Activated naive CD4-positive, alpha-beta T cell treated with anti-CD3 and anti-CD28 coated beads, Interleukin-2, amount 10 ng/mL, durations not matched to agents 7 days and 5 days (primary cell): ENCODE measurements around the gene TMPRSS6.

Experiments used
- CTCF ChIA-PET: fragments of 350-600 bp; sonication (Branson Sonifier 250); formaldehyde crosslinking; loops from one replicate; lab custom pipeline; 2021; ENCODE audit warnings: antibody characterized with exemption; lab: Charles Lee
- DNase-seq: peaks from one replicate; pipeline ENCODE4 v3.0.0-alpha.2; 2020
- H3K27ac Mint-ChIP-seq: one replicate; pipeline ENCODE4 v1.8.0; 2021; ENCODE audit warnings: mild to moderate bottlenecking, moderate library complexity, mixed read lengths
- H3K27me3 Mint-ChIP-seq: one replicate; pipeline ENCODE4 v1.8.0; 2021; ENCODE audit warnings: mild to moderate bottlenecking, mixed read lengths
- H3K36me3 Mint-ChIP-seq: one replicate; pipeline ENCODE4 v1.8.0; 2021; ENCODE audit warnings: mixed read lengths
- H3K4me1 Mint-ChIP-seq: one replicate; pipeline ENCODE4 v1.8.0; 2021; ENCODE audit warnings: mixed read lengths
- H3K4me3 Mint-ChIP-seq: one replicate; pipeline ENCODE4 v1.8.0; 2021; ENCODE audit warnings: mild to moderate bottlenecking, moderate library complexity, mixed read lengths
- H3K9me3 Mint-ChIP-seq: one replicate; pipeline ENCODE4 v1.8.0; 2021; ENCODE audit warnings: mixed read lengths

The TMPRSS6 gene

GRCh38 chr22:37058917-37059701 lies 50.4 kb downstream of the TMPRSS6 start:
- Mint-ChIP-seq H3K9me3 (no peaks in the 10 kb centered on the region), H3K4me1 (peaks cover 10% of the 10 kb centered on the region), H3K36me3 (peaks cover 2% of the 10 kb centered on the region), H3K4me3 (no peak overlapping the region), H3K27ac (no peak overlapping the region), H3K27me3 (no peaks in the 10 kb centered on the region)
- CTCF ChIA-PET, result no interaction called here
- DNase-seq, result no peak

DNA sequence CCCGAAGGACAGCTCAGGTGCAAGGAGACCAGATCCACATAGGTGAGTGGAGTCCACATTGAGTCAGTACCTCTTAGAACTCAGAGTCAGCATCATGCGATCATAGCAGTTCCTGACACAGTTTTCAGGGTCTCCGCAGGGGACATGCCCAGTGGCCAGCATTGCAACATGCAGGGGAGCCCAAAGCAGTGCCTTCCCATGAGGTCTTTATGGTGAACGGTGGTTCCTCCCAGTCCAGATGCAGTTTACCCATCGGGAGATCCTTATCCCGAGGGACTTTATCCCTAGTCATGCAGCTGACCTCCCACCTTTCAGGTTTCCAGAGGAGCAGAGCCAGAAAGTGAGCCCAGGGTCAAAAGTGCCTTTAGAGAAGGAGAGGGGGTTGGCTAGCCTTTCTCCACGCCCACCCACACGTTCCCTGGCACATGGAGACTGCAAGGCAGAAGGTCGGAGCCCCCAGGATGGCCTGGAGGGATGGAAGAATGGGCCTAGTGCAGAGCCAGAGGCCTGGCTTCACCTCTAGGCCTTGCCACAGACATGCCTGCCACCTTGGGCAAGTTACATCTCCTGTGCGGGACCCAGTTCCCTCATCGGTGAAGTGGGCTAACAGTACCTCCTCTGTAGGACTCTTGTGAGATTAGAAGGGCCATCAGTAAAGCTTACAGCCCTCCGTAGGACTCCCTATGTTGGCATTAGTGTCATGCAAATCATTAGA lies 51.6 kb downstream of the TMPRSS6 start:
- Mint-ChIP-seq H3K4me3 (no peak overlapping the region), H3K27ac (no peak overlapping the region), H3K27me3 (no peaks in the 10 kb centered on the region), H3K4me1 (peaks cover 18% of the 10 kb centered on the region), H3K36me3 (peaks cover 2% of the 10 kb centered on the region), H3K9me3 (no peaks in the 10 kb centered on the region)
- no peak for DNase-seq
- CTCF ChIA-PET, result no interaction called here

DNA sequence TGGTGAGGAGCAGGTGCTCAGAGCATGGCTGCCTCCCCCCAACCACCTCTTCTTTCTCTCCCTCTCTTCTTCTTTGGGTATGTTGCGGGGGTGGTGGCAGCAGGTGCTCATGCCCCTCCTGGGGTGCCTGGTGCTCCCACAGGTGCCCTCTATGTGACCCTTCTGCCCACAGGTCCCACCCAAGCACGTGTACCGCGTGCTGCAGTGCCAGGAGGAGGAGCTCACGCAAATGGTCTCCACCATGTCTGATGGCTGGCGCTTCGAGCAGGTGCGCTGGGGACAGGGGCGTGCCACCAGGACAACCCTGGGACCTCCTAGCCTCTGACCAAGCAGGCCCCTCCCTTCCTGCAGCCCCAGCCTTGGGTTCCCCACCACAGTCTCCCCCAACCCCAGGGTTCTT lies 52.3 kb downstream of the TMPRSS6 start:
- DNase-seq, result no peak
- CTCF ChIA-PET, result no interaction called here
- Mint-ChIP-seq H3K4me1 (peaks cover 25% of the 10 kb centered on the region), H3K4me3 (no peak overlapping the region), H3K27ac (no peak overlapping the region), H3K27me3 (no peaks in the 10 kb centered on the region), H3K36me3 (peaks cover 2% of the 10 kb centered on the region), H3K9me3 (no peaks in the 10 kb centered on the region)

GRCh38 chr22:37056246-37056645 lies 53.3 kb downstream of the TMPRSS6 start:
- CTCF ChIA-PET, result interaction anchor here (1.2 kb wide), 1 partner anchor 12 kb away, joined by 3 read pairs; no protein-coding TSS in a partner anchor
- Mint-ChIP-seq H3K27ac (no peak overlapping the region), H3K4me1 (peaks cover 28% of the 10 kb centered on the region), H3K36me3 (peaks cover 2% of the 10 kb centered on the region), H3K4me3 (no peak overlapping the region), H3K27me3 (no peaks in the 10 kb centered on the region), H3K9me3 (no peaks in the 10 kb centered on the region)
- DNase-seq, result no peak

- peaks cover 5% of the 10 kb centered on the region for H3K27me3 Mint-ChIP-seq
- peaks cover 20% of the 10 kb centered on the region for H3K4me1 Mint-ChIP-seq
- H3K4me3 Mint-ChIP-seq, result no peak overlapping the region
- H3K9me3 Mint-ChIP-seq, result no peaks in the 10 kb centered on the region
- CTCF ChIA-PET, result interaction anchor here (0.7 to 1.2 kb wide), 5 partner anchors 8 to 297 kb away, joined by 3 to 4 read pairs (median 3); no protein-coding TSS in a partner anchor
- DNase-seq, result no peak
- H3K36me3 Mint-ChIP-seq, result peaks cover 2% of the 10 kb centered on the region
- no peak overlapping the region for H3K27ac Mint-ChIP-seq
Observed at GRCh38 chr22:37054600-37055365, 54.7 kb downstream of the TMPRSS6 start.

DNA sequence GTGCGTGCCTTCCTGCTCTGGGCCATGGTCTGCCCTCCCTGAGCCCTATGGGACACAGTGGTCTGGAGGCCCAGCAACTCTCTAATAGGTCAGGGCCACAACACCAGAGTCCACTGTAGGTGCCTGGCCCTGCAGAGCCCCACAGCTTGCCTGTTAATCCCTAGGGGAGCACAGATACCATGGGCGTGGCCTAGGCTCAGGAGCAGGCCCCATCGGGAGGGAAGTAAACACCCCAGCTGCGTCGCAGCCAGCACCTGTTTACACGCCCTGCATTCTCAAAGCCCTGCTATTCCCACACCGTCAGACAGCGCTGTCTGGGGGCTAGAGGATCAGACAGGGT lies 55.5 kb downstream of the TMPRSS6 start:
- Mint-ChIP-seq H3K4me1 (peaks cover 19% of the 10 kb centered on the region), H3K36me3 (peaks cover 2% of the 10 kb centered on the region), H3K27me3 (peaks cover 5% of the 10 kb centered on the region), H3K27ac (no peak overlapping the region), H3K9me3 (no peaks in the 10 kb centered on the region), H3K4me3 (no peak overlapping the region)
- DNase-seq, result no peak
- CTCF ChIA-PET, result no interaction called here

GRCh38 chr22:37053310-37054055 lies 56.0 kb downstream of the TMPRSS6 start:
- CTCF ChIA-PET, result no interaction called here
- Mint-ChIP-seq H3K27me3 (peaks cover 5% of the 10 kb centered on the region), H3K27ac (no peak overlapping the region), H3K4me3 (peak overlapping the region; percentile 76), H3K9me3 (no peaks in the 10 kb centered on the region), H3K4me1 (peaks cover 19% of the 10 kb centered on the region), H3K36me3 (peaks cover 2% of the 10 kb centered on the region)
- DNase-seq, result no peak

DNA sequence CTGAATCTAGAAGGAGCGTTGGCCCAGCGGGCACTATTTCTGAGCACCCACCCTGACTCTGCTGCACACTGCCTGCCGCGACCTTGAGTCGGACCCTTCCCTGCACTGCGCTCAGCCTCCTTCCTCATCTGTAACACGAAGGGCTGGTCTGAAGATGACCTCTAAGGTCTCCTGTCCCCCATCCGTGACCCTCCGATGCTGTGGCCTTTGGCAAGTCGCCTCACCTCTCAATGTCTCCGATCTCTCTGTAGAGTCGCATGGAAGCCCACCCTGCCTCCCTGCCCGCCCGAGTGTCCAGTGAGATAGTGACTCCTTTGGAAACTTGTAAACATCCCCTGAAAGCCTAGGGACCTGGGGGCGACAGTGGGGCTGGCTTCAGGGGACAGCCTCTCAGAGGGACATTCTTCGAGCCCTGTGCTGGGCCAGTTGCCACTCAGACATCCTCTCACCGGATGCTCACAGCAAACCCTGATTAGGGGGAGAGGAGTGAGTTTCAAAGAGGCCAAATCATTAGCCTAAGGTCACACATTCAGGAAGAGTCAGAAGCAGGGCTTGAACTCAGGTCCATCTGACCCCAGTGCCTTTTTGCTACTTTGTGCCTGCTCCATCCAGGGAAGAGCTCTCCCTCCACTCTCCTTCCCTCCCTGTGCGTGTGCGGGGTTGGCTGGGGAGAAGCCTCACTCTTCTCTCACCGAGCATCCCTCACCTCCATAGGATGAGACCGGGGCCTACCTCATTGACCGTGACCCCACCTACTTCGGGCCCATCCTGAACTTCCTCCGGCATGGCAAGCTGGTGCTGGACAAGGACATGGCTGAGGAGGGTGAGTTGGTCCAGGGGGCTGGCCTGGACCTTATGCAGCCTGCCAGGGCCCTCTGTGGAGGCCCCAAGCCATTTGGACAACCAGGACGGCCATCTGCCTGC lies 56.9 kb downstream of the TMPRSS6 start:
- peak overlapping the region; percentile 73 for H3K27ac Mint-ChIP-seq

DNA sequence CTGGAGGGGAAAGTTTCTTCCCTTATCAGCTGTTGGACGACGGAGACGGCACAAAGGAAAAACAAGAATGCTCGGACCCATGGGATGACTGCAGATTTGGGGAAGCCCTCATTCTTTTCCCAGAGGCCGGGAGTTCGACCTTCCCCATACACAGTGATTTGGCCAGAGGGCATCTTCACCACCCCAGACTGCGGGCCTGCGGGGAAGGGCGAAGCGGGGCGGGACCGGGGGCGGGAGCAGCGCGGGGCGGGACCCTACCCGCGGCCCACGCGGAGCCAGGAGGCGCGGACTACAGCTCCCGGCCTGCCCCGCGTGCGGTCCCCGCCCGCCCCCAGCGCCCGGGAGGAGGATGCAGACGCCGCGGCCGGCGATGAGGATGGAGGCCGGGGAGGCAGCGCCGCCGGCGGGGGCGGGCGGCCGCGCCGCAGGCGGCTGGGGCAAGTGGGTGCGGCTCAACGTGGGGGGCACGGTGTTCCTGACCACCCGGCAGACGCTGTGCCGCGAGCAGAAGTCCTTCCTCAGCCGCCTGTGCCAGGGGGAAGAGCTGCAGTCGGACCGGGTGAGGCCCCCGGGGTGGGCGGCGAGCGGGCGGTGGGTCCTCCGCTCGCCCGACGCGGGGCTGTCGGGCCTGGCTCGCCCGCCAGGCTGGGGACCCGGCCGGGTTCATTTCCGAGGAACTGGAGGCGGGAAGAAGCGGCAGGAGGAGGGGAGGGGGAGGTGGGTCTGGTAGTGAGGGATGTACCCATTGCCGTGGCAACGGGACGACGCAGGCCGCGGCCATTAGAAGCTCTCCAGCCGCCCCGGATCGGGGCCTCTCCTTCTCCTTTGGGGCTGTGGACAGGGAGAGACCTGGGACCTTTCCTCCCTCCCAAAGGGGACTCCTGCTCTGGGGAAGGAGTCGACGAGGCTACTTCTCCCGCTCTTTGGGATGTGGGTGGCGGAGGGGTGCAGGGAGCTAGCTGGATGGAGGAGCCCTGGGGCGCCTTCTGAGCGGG lies 57.8 kb downstream of the TMPRSS6 start, which contains the start of gene KCTD17:
Gene KCTD17 (plus strand): TSS at position 352 of the 995 bp plus-strand sequence. CDS start 19 bp downstream, at position 371.
- peak within 1 kb of the TSS; percentile 73 for H3K27ac Mint-ChIP-seq
- peaks cover 19% of the 10 kb centered on the region for H3K4me1 Mint-ChIP-seq
- peak within 1 kb of the TSS; percentile 76 for H3K4me3 Mint-ChIP-seq
- CTCF ChIA-PET, result interaction anchor here (0.8 to 2.0 kb wide), 3 partner anchors 8 to 74 kb away, joined by 3 to 5 read pairs (median 3); no protein-coding TSS in a partner anchor
- no peaks in the 10 kb centered on the region for H3K9me3 Mint-ChIP-seq
- peak; percentile 85 for DNase-seq
- no peaks in the 10 kb centered on the region for H3K36me3 Mint-ChIP-seq
- peaks cover 5% of the 10 kb centered on the region for H3K27me3 Mint-ChIP-seq

More for the DNA sequence above, 56.9 kb downstream of the TMPRSS6 start:
- peaks cover 2% of the 10 kb centered on the region for H3K36me3 Mint-ChIP-seq
- H3K27me3 Mint-ChIP-seq, result peaks cover 5% of the 10 kb centered on the region
- H3K4me1 Mint-ChIP-seq, result peaks cover 19% of the 10 kb centered on the region
- DNase-seq, result no peak
- no peaks in the 10 kb centered on the region for H3K9me3 Mint-ChIP-seq
- H3K4me3 Mint-ChIP-seq, result peak overlapping the region; percentile 76
- CTCF ChIA-PET, result interaction anchor here (0.8 to 2.0 kb wide), 2 partner anchors 9 to 75 kb away, joined by 3 to 5 read pairs; no protein-coding TSS in a partner anchor

DNA sequence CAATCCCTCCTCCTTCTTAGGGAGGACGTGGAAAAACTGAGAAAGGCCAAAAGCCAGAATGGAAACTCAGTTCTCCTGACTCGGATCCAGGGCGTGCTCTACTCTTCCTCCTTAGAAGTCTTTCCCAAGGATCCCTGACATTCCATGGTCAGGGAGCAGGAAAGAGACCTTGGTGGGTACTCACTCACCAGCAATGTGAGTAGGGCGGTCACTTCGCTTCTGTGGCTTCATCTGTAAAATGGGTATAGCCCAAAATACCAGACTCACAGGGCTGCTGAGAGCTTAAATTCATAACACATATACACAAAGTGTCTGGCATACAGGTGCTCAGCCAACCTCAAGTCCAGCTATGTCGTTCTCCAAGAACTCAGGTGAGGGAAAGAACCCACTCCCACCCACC lies 58.6 kb downstream of the TMPRSS6 start:
- Mint-ChIP-seq H3K4me1 (peaks cover 21% of the 10 kb centered on the region), H3K36me3 (no peaks in the 10 kb centered on the region), H3K27ac (no peak overlapping the region), H3K9me3 (no peaks in the 10 kb centered on the region), H3K27me3 (peaks cover 5% of the 10 kb centered on the region), H3K4me3 (peak overlapping the region; percentile 76)
- DNase-seq, result no peak
- CTCF ChIA-PET, result interaction anchor here (1.3 to 2.0 kb wide), 2 partner anchors 29 to 73 kb away, joined by 3 to 5 read pairs; no protein-coding TSS in a partner anchor

GRCh38 chr22:37049224-37049623 lies 60.3 kb downstream of the TMPRSS6 start:
- no peak overlapping the region for H3K4me3 Mint-ChIP-seq
- DNase-seq, result no peak
- H3K27me3 Mint-ChIP-seq, result peaks cover 15% of the 10 kb centered on the region
- no peaks in the 10 kb centered on the region for H3K9me3 Mint-ChIP-seq
- H3K27ac Mint-ChIP-seq, result no peak overlapping the region
- CTCF ChIA-PET, result no interaction called here
- H3K4me1 Mint-ChIP-seq, result peaks cover 22% of the 10 kb centered on the region
- H3K36me3 Mint-ChIP-seq, result no peaks in the 10 kb centered on the region

- no peak overlapping the region for H3K27ac Mint-ChIP-seq
- peaks cover 26% of the 10 kb centered on the region for H3K27me3 Mint-ChIP-seq
- peaks cover 15% of the 10 kb centered on the region for H3K4me1 Mint-ChIP-seq
- DNase-seq, result no peak
- H3K9me3 Mint-ChIP-seq, result no peaks in the 10 kb centered on the region
- no peak overlapping the region for H3K4me3 Mint-ChIP-seq
- H3K36me3 Mint-ChIP-seq, result no peaks in the 10 kb centered on the region
- CTCF ChIA-PET, result interaction anchor here (1.0 to 4.0 kb wide), 3 partner anchors 27 to 212 kb away, joined by 3 to 15 read pairs (median 5); no protein-coding TSS in a partner anchor
Observed at GRCh38 chr22:37048133-37048532, 61.4 kb downstream of the TMPRSS6 start.
